ENCODE results near the gene SMIM36. TPM values are rescaled to one million over a fixed set of nuclear protein-coding genes. Genes with fewer than 3 reads are reported as not detected.

The SMIM36 gene
- not detected for total RNA-seq

DNA sequence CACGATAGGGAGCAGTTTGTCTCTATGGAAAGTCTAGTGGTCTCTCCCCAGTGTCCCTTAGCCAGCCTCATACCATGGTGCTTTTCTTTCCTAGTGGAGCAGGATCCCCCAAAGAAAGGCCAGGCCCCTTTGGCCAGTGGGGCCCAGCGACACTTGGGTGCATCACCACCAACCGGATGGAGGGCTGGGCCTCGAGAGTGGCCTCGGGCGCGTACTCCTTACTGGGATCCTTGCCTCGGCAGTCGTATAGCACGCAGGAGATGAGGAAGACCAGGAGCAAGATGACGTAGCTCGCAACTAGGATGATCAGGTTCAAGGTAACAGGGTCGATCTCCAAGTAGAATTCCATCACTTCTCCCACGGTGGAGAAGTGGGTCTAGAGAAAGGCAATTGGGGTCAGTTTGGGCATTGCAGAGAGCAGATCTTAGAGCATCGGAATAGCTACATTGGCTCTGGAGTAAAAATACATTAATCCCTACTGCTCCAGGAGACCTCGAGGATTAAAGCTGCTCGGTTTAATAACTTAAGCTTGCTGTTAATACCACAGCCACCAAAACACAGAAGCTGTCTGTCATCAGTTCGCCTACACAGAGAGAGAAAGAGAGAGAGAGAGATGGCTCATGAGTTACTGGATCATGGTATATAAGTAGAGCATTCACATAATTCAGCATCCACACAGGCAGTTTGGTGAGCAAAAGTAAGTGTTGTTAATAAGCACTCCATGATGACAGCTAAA, at the start of gene SMIM36:
Gene SMIM36, minus strand, starts transcription at position 467 of the 736 bp plus-strand sequence.

DNA sequence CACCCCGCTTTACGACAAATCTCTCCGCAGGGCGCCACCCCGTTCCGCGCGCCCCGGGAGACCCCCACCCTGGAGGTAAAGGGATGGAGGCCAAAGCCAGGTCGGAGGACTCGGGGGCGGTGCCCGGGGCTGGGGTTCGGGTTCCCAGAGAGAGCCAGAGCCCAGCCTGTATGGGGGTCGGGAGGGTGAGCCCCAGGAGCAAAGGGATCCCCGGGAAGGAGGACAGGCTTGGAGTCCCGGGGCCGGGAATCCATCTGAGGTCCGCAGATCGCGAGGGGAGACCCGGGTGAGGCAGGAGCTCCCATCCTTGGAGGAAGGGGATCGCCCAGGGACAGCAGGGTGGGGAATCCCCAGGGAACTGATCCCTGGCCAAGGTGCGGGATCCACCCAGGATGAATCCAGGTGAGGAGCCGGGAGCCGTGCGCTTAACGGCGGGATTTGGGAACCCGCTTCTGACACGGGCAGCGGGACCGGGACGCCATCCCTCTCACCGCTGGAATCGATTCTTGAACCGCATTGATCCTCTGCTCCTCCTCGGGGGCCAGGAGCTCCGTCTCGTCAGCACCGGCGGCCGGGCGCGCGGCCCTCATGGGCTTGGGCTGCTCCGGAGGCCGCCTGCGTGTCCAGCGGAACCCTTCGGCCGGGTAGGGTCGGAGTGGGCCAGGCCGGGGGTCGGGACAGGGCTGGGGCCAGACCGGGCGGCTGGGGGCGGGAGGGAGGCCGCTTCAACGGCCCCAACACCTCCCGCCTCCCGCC, 89.9 kb downstream of the SMIM36 start, which contains the start of gene MMD:
Gene MMD, minus strand, starts transcription at position 657 of the 756 bp plus-strand sequence. Its CDS starts 140 bp downstream, at position 517.

Small RNAs within 50 kb of the gene (small RNA-seq; reads per million reads assigned to genes)
- gene RNU6-1249P (ENCODE audit: low replicate concordance) = not detected

Other genes starting within 250 kb of the SMIM36 start
- 19.7 TPM for gene HLF, start 246.5 kb downstream of the SMIM36 start, total RNA-seq
- gene MMD, start 89.6 kb downstream of the SMIM36 start, total RNA-seq = 134 TPM
- 1.9 TPM for gene TMEM100, start 211.4 kb upstream of the SMIM36 start, total RNA-seq
- gene PCTP, start 239.6 kb upstream of the SMIM36 start, total RNA-seq = 6.9 TPM